ENCODE measurements around the gene CD58. TPM values are rescaled to one million over a fixed set of nuclear protein-coding genes. Genes with fewer than 3 reads are reported as not detected.

Gene CD58
- total RNA-seq, 1 donor from 2014 or later: 7.0 TPM

DNA sequence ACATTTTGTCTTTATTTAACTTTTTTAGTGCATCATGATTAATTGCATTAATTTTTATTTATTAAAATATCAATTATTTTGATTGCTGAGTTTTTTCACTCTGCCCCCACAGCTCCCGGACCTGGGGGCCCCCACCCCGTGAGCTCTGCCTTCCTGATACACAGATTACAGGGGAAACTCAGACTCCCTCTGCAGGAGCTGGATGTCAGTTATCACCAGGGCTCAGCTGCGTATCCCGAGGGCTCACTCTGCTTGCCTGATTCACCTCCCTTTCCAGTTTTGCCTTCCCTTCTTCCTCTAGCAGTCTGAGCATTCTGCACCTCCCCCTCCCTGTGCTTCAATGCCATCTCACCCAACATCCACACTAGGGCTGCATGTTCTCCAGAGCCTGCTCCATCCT lies 99.6 kb downstream of the CD58 start:
- H3K9me3 Mint-ChIP-seq (ENCODE audit: low read depth): peaks cover 7% of the 10 kb centered on the region
- no peak overlapping the region for H3K27ac Mint-ChIP-seq
- no peak for DNase-seq (ENCODE audit: low spot score, unreplicated experiment)
- no peak overlapping the region for H3K4me3 Mint-ChIP-seq (ENCODE audit: low read depth)
- no peaks in the 10 kb centered on the region for H3K27me3 Mint-ChIP-seq
- peaks cover 45% of the 10 kb centered on the region for H3K4me1 Mint-ChIP-seq (ENCODE audit: low read depth)
- no peaks in the 10 kb centered on the region for H3K36me3 Mint-ChIP-seq (ENCODE audit: insufficient read depth)
- TF ChIP-seq, protein P1, sequence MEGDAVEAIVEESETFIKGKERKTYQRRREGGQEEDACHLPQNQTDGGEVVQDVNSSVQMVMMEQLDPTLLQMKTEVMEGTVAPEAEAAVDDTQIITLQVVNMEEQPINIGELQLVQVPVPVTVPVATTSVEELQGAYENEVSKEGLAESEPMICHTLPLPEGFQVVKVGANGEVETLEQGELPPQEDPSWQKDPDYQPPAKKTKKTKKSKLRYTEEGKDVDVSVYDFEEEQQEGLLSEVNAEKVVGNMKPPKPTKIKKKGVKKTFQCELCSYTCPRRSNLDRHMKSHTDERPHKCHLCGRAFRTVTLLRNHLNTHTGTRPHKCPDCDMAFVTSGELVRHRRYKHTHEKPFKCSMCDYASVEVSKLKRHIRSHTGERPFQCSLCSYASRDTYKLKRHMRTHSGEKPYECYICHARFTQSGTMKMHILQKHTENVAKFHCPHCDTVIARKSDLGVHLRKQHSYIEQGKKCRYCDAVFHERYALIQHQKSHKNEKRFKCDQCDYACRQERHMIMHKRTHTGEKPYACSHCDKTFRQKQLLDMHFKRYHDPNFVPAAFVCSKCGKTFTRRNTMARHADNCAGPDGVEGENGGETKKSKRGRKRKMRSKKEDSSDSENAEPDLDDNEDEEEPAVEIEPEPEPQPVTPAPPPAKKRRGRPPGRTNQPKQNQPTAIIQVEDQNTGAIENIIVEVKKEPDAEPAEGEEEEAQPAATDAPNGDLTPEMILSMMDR (IDR thresholded peaks at IDR 0.05; ENCODE audit: unreplicated experiment): no peak

DNA sequence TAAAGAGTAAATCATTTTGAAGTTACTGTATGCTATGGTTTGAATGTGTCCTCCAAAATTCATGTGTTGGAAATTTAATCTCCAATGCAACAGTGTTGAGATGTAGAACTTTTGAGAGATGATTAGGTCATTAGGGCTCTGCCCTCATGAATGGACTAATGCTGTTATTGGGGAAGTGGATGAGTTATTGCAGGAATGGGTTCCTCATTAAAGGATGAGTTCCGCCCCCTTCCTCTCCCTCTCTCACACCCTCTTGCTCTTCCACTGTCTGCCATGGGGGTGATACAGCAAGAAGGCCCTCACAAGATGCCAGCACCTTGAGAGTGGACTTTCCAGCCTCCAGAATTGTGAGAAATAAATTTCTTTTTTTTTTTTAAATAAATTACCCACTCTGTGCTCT lies 100.2 kb downstream of the CD58 start:
- H3K27ac Mint-ChIP-seq: no peak overlapping the region
- no peaks in the 10 kb centered on the region for H3K36me3 Mint-ChIP-seq (ENCODE audit: insufficient read depth)
- DNase-seq (ENCODE audit: low spot score, unreplicated experiment): no peak
- no peaks in the 10 kb centered on the region for H3K27me3 Mint-ChIP-seq
- H3K4me1 Mint-ChIP-seq (ENCODE audit: low read depth): peaks cover 47% of the 10 kb centered on the region
- TF ChIP-seq, protein P1 (IDR thresholded peaks at IDR 0.05; ENCODE audit: unreplicated experiment): no peak
- H3K9me3 Mint-ChIP-seq (ENCODE audit: low read depth): peaks cover 7% of the 10 kb centered on the region
- H3K4me3 Mint-ChIP-seq (ENCODE audit: low read depth): no peak overlapping the region

- peak overlapping the region; percentile 2 for H3K4me3 Mint-ChIP-seq (ENCODE audit: low read depth)
- no peaks in the 10 kb centered on the region for H3K27me3 Mint-ChIP-seq
- peaks cover 33% of the 10 kb centered on the region for H3K4me1 Mint-ChIP-seq (ENCODE audit: low read depth)
- TF ChIP-seq, protein P1 (IDR thresholded peaks at IDR 0.05; ENCODE audit: unreplicated experiment): no peak
- H3K9me3 Mint-ChIP-seq (ENCODE audit: low read depth): peaks cover 3% of the 10 kb centered on the region
- H3K27ac Mint-ChIP-seq: peak overlapping the region; percentile 97
- no peaks in the 10 kb centered on the region for H3K36me3 Mint-ChIP-seq (ENCODE audit: insufficient read depth)
- no peak for DNase-seq (ENCODE audit: low spot score, unreplicated experiment)
Measured at GRCh38 chr1:116466810-116467557, 103.8 kb downstream of the CD58 start.

DNA sequence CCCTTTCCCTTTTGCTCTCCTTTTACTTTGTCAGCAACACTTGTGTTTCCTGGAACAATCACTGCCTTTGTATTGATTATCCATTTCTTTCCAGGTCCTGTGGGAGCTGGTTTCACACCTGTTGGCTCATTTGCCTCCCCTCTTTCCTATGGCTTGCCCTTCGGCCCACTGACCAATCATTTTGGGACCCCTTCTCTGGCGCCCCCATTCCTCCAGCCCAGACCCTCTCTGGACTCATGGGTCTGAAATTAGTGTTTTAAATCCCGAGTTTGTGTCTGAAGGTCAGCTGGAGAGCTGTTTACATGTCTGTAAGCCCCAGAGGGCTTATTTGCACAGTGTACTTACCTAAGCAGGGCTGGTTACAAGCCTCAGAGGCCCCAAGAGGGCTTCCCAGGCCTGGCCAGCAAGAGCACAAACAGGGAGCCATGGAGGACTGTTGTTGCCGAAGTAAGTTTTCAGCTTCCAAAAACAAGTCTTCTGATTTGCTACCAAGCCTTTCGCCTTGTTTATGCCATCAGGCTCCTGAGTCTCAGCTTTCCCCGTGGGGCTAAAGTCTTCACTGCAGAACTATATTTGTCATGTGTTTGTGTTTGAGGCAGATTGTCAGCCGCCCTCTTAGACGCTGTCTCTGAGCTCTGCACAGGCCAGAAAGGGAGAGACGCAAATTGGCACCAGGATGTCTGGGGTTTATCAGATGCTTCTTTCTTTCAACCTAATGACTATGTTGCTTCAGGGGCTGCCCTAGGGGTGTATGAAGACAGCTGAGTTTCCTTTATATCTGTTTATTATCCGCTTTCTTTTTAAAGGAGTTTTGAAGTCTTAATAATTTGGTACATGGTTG lies 104.8 kb downstream of the CD58 start:
- H3K4me1 Mint-ChIP-seq (ENCODE audit: low read depth): peaks cover 29% of the 10 kb centered on the region
- peak overlapping the region; percentile 35 for H3K4me3 Mint-ChIP-seq (ENCODE audit: low read depth)
- H3K27me3 Mint-ChIP-seq: no peaks in the 10 kb centered on the region
- peak overlapping the region; percentile 97 for H3K27ac Mint-ChIP-seq
- H3K9me3 Mint-ChIP-seq (ENCODE audit: low read depth): peaks cover 3% of the 10 kb centered on the region
- no peaks in the 10 kb centered on the region for H3K36me3 Mint-ChIP-seq (ENCODE audit: insufficient read depth)
- TF ChIP-seq, protein P1 (IDR thresholded peaks at IDR 0.05; ENCODE audit: unreplicated experiment): no peak
- DNase-seq (ENCODE audit: low spot score, unreplicated experiment): no peak

DNA sequence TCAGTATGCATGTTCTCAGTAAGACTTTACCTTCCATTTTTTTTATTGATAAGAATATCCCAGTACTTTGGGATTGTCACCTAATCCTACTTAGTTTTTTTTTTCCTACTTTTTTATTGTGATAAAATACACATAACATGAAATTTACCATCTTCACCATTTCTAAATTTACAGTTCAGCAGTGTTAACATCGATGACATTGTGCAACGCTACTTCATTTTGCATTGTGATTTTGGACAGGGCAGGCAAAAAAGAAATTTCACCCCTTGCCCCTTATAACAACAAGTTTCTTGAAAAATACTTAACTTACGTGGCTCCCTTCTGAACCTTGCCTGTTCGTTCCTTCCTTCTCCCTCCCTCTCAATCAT lies 105.4 kb downstream of the CD58 start:
- H3K27ac Mint-ChIP-seq: peak overlapping the region; percentile 97
- no peaks in the 10 kb centered on the region for H3K36me3 Mint-ChIP-seq (ENCODE audit: insufficient read depth)
- H3K27me3 Mint-ChIP-seq: no peaks in the 10 kb centered on the region
- no peak for DNase-seq (ENCODE audit: low spot score, unreplicated experiment)
- H3K4me3 Mint-ChIP-seq (ENCODE audit: low read depth): peak overlapping the region; percentile 35
- H3K4me1 Mint-ChIP-seq (ENCODE audit: low read depth): peaks cover 31% of the 10 kb centered on the region
- TF ChIP-seq, protein P1 (IDR thresholded peaks at IDR 0.05; ENCODE audit: unreplicated experiment): no peak
- H3K9me3 Mint-ChIP-seq (ENCODE audit: low read depth): peaks cover 3% of the 10 kb centered on the region
